ENCODE measurements around the gene GNAT3.

DNA sequence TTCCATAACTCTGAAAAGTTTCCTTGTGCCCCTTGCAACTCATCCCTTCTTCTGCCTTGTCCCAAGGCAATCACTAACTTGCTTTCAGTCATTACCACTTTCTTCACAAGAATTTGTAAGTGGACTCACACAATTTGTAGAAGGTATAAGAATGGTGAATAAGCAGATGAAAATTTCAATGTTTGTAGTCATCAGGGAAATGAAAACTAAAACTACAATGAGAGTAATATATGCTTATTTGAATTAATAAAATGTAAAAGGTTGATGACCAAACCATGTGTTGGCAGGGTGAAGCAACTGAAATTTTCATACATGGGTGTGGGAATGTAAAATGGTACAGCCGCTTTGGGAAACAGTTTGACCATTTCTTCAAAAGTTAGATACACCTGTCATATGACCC is 79.7 kb downstream of the GNAT3 start:
- TF ChIP-seq, protein P1, sequence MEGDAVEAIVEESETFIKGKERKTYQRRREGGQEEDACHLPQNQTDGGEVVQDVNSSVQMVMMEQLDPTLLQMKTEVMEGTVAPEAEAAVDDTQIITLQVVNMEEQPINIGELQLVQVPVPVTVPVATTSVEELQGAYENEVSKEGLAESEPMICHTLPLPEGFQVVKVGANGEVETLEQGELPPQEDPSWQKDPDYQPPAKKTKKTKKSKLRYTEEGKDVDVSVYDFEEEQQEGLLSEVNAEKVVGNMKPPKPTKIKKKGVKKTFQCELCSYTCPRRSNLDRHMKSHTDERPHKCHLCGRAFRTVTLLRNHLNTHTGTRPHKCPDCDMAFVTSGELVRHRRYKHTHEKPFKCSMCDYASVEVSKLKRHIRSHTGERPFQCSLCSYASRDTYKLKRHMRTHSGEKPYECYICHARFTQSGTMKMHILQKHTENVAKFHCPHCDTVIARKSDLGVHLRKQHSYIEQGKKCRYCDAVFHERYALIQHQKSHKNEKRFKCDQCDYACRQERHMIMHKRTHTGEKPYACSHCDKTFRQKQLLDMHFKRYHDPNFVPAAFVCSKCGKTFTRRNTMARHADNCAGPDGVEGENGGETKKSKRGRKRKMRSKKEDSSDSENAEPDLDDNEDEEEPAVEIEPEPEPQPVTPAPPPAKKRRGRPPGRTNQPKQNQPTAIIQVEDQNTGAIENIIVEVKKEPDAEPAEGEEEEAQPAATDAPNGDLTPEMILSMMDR (IDR thresholded peaks at IDR 0.05): no peak
- TF ChIP-seq POLR2A (IDR thresholded peaks at IDR 0.05) (no peak), EP300 (IDR thresholded peaks at IDR 0.05) (no peak)
